Bronchial epithelial cell (primary cell): ENCODE results near the gene PDK2. TPM values are rescaled to one million over a fixed set of nuclear protein-coding genes. Genes with fewer than 3 reads are reported as not detected.

Experiments
- DNase-seq: peaks from one replicate; pipeline ENCODE4 v3.0.0-alpha.2; 2010; ENCODE audit warnings: low read depth
- FAIRE-seq: peaks from 2 replicates; lab custom pipeline; 2011; peaks lifted over from hg19 to GRCh38; lab: Jason Lieb, UNC
- H3K27me3 ChIP-seq: 2 replicates; pipeline ENCODE4 v1.5.1; 2011; ENCODE audit warnings: low read length; ENCODE audit not compliant: control insufficient read depth, insufficient read depth
- H3K36me3 ChIP-seq: 2 replicates; pipeline ENCODE4 v1.5.1; 2011; ENCODE audit warnings: low read length; ENCODE audit not compliant: control insufficient read depth, insufficient read depth
- H3K4me3 ChIP-seq: 2 replicates; pipeline ENCODE4 v1.5.1; 2011; ENCODE audit warnings: mild to moderate bottlenecking, low read depth, low read length, control low read depth
- CTCF ChIP-seq: IDR thresholded peaks from 2 replicates; pipeline ENCODE4 v1.5.1; 2011; ENCODE audit warnings: mild to moderate bottlenecking, moderate library complexity, low read length, control low read depth, inconsistent platforms; ENCODE audit not compliant: insufficient read depth, severe bottlenecking
- total RNA-seq: library from RNA; depleted of rRNA; stranded (reverse); fragments of >200 nt; gene quantifications from 2 replicates; pipeline ENCODE4 v1.2.1, GENCODE V29; 2014

PDK2 gene
- total RNA-seq, 1 donor from 2014 or later = 0.79 TPM

GRCh38 chr17:50100921-50101345 is 5.8 kb downstream of the PDK2 start:
- no peaks in the 10 kb centered on the region for H3K27me3 ChIP-seq
- FAIRE-seq = peak; percentile 47
- H3K4me3 ChIP-seq = no peak overlapping the region
- no peaks in the 10 kb centered on the region for H3K36me3 ChIP-seq
- no peak for TF ChIP-seq CTCF
- no peak for DNase-seq

DNA sequence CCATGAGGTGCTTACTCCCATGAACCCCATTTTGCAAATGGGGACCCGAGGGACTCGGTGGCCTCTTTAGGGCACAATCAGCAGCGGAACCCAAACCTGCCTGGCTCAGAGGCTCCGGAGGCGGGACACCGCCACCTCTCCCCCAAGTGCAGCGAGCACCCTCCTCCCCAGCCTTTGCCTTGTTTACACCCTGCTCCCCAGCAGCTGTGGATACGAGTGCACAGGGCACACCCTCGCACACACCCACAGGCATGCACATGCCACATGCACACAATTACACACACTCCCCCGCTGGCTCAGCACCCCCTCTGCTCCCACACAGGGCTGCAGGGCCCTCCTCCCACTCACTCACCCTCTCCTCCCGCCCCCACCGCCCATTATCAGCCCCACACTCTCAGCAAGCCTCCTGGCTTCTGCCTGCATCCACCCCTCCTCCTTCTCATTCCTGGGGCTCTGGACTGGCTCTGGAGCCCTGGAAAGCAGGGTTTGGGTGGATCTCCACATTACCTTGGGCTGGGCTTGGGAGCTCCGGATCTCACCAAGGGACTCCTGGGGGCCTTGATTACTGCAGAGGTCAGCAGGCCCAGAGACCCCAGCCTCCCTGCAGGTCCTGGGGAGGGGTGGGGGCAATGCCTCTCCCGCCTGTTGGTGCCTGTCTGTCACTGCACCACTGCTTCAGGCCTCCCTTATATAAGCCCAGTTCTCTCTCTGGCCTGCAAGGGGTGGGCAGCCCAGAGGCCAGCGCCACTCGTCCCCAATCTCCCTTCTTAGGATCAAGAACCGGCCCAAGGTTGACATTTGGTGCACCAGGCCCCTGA is 6.4 kb downstream of the PDK2 start:
- DNase-seq (no peak), FAIRE-seq (no peak)
- no peak overlapping the region for H3K4me3 ChIP-seq

GRCh38 chr17:50102164-50102991 is 7.2 kb downstream of the PDK2 start:
- FAIRE-seq (no peak), DNase-seq (no peak)
- Histone ChIP-seq H3K27me3 (no peaks in the 10 kb centered on the region), H3K4me3 (no peak overlapping the region), H3K36me3 (no peaks in the 10 kb centered on the region)
- no peak for TF ChIP-seq CTCF

More for the DNA sequence above, 6.4 kb downstream of the PDK2 start:
- no peak for TF ChIP-seq CTCF
- H3K27me3 ChIP-seq = no peaks in the 10 kb centered on the region
- no peaks in the 10 kb centered on the region for H3K36me3 ChIP-seq

GRCh38 chr17:50103252-50103651 is 8.1 kb downstream of the PDK2 start:
- H3K36me3 ChIP-seq = no peaks in the 10 kb centered on the region
- FAIRE-seq = no peak
- no peaks in the 10 kb centered on the region for H3K27me3 ChIP-seq
- no peak for TF ChIP-seq CTCF
- DNase-seq = no peak
- no peak overlapping the region for H3K4me3 ChIP-seq

DNA sequence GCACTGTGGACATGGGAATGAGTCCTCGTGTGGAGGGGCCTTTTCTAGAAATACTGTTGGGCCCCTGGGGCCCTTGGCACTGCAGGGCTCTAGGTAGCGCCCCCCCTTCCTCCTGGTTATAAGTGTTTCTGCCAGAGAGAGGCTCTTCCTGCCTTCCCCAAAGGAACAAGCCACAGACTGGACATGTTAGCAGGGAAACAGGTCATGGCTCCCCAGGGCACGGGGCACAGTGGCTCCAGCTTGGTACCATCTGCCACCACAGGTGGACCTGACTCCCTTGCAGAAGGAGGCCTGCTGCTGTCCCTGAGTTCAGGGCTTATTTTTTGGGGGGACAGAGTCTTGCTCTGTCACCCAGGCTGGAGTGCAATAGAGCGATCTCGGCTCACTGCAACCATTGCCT is 8.8 kb downstream of the PDK2 start:
- H3K27me3 ChIP-seq = no peaks in the 10 kb centered on the region
- no peak for DNase-seq
- H3K36me3 ChIP-seq = no peaks in the 10 kb centered on the region
- no peak overlapping the region for H3K4me3 ChIP-seq
- no peak for TF ChIP-seq CTCF
- no peak for FAIRE-seq
